Measurements from ENCODE around the gene VWA5A.

- TF ChIP-seq POLR2AphosphoS5 (IDR thresholded peaks at IDR 0.05; ENCODE audit: low read depth, low read length) (no peak), CTCF (IDR thresholded peaks at IDR 0.05) (peak; percentile 39)
These were observed 7.1 kb upstream of the VWA5A start for GRCh38 chr11:124108156-124108555.

Measured in Panc1 (cell line).